B cell (primary cell): ENCODE results near the gene TTC21B. TPM values are rescaled to one million over a fixed set of nuclear protein-coding genes. Genes with fewer than 3 reads are reported as not detected.

Source experiments
- ATAC-seq: fragments of 200-7000 bp; cut with Tn5 transposase; one replicate; pipeline ENCODE4 v1.10.0; 2021; ENCODE audit warnings: low read depth, mild to moderate bottlenecking, moderate number of reproducible peaks, moderate library complexity
- CTCF ChIA-PET: fragments of 350-600 bp; sonication (Branson Sonifier 250); formaldehyde crosslinking; loops from one replicate; lab custom pipeline; 2021; ENCODE audit warnings: antibody characterized with exemption, inconsistent platforms; lab: Charles Lee
- POLR2A ChIA-PET: fragments of 350-600 bp; sonication (Branson Sonifier 250); formaldehyde crosslinking; loops from one replicate; lab custom pipeline; 2021; ENCODE audit warnings: antibody characterized with exemption; lab: Charles Lee
- DNase-seq: peaks from one replicate; pipeline ENCODE4 v3.0.0; 2013
- H2AFZ ChIP-seq: 2 replicates; pipeline ENCODE4 v1.6.1; 2012; ENCODE audit warnings: mild to moderate bottlenecking, low read depth, low read length; ENCODE audit not compliant: insufficient read depth, poor library complexity, severe bottlenecking
- H3K27ac ChIP-seq, 2 donors: 1 replicate in 1 of 2; 2 replicates in 1 of 2; pipeline ENCODE4 v1.5.1; 2012 to 2013; ENCODE audit warnings: low read length in 2 of 2, mild to moderate bottlenecking in 2 of 2, moderate library complexity in 1 of 2
- H3K27me3 ChIP-seq, 4 experiments: fragments of 200-600 bp in 1 of 4; sonication (generic) in 1 of 4; replicated peaks in 1 of 4; 1 replicate in 2 of 4; 2 replicates in 2 of 4; pipeline versions ENCODE4 v1.6.1 to v1.7.0; 2013 to 2016; ENCODE audit warnings: low read length in 3 of 4, mild to moderate bottlenecking in 2 of 4, mixed read lengths in 1 of 4, moderate library complexity in 1 of 4; ENCODE audit not compliant: insufficient read depth in 4 of 4, control insufficient read depth in 3 of 4; ENCODE audit errors: control extremely low read depth in 1 of 4
- H3K36me3 ChIP-seq, 2 experiments: replicated peaks in 1 of 2; 1 replicate in 1 of 2; 2 replicates in 1 of 2; pipeline versions ENCODE4 v1.6.1 to v1.7.1; 2013; ENCODE audit warnings: low read length in 1 of 2; ENCODE audit not compliant: insufficient read depth in 2 of 2, control insufficient read depth in 1 of 2; ENCODE audit errors: control extremely low read depth in 1 of 2, extremely low read depth in 1 of 2
- H3K4me1 ChIP-seq, 2 donors: fragments of 200-600 bp in 1 of 2; sonication (generic) in 1 of 2; 1 replicate in 1 of 2; 2 replicates in 1 of 2; pipeline versions ENCODE4 v1.5.1 to v1.6.1; 2013 to 2017; ENCODE audit warnings: low read length in 2 of 2; ENCODE audit not compliant: control insufficient read depth in 2 of 2, insufficient read depth in 2 of 2
- H3K4me2 ChIP-seq: replicated peaks from 2 replicates; pipeline ENCODE3; 2012; ENCODE audit warnings: mild to moderate bottlenecking, low read depth, low read length; ENCODE audit not compliant: poor library complexity, severe bottlenecking
- H3K4me3 ChIP-seq, 5 experiments: fragments of 200-600 bp in 1 of 5; sonication (generic) in 1 of 5; 1 replicate in 3 of 5; 2 replicates in 2 of 5; pipeline versions ENCODE4 v1.5.1 to v1.7.0; 2011 to 2016; ENCODE audit warnings: low read length in 4 of 5, mild to moderate bottlenecking in 4 of 5, low read depth in 2 of 5, control low read depth in 1 of 5, moderate library complexity in 1 of 5; ENCODE audit not compliant: insufficient read depth in 1 of 5; ENCODE audit errors: control extremely low read depth in 1 of 5, extremely low read depth in 1 of 5
- H3K79me2 ChIP-seq: fragments of 200-600 bp; sonication (generic); one replicate; pipeline ENCODE4 v1.6.0; 2016; ENCODE audit warnings: low read length; ENCODE audit not compliant: control insufficient read depth, insufficient read depth
- H3K9ac ChIP-seq: fragments of 200-600 bp; sonication (generic); 2 replicates; pipeline ENCODE4 v1.6.1; 2017; ENCODE audit warnings: mild to moderate bottlenecking, low read length, moderate library complexity
- H3K9me3 ChIP-seq, 3 donors: one replicate each; pipeline versions ENCODE4 v1.6.1 to v1.7.1; 2013; ENCODE audit warnings: low read length in 2 of 3; ENCODE audit not compliant: control insufficient read depth in 2 of 3, insufficient read depth in 1 of 3; ENCODE audit errors: control extremely low read depth in 1 of 3
- H4K20me1 ChIP-seq: 2 replicates; pipeline ENCODE4 v1.6.0; 2012; ENCODE audit warnings: mild to moderate bottlenecking, low read length; ENCODE audit not compliant: insufficient read depth, control insufficient read depth, poor library complexity, severe bottlenecking
- H3K27ac Mint-ChIP-seq: one replicate; pipeline ENCODE4 v1.8.0; 2021; ENCODE audit warnings: mixed read lengths
- H3K27me3 Mint-ChIP-seq: one replicate; pipeline ENCODE4 v1.8.0; 2021; ENCODE audit warnings: mixed read lengths
- H3K4me1 Mint-ChIP-seq: one replicate; pipeline ENCODE4 v1.8.0; 2021; ENCODE audit warnings: mixed read lengths
- H3K4me3 Mint-ChIP-seq: one replicate; pipeline ENCODE4 v1.8.0; 2021; ENCODE audit warnings: mixed read lengths
- H3K9me3 Mint-ChIP-seq: one replicate; pipeline ENCODE4 v1.8.0; 2022; ENCODE audit warnings: mixed read lengths; ENCODE audit not compliant: insufficient read depth
- CTCF ChIP-seq: fragments of 200-600 bp; IDR thresholded peaks from one replicate; pipeline ENCODE4 v1.8.0; 2022; ENCODE audit warnings: antibody characterized with exemption, mild to moderate bottlenecking
- EZH2 ChIP-seq: IDR thresholded peaks from 2 replicates; pipeline ENCODE4 v1.6.1; 2012; ENCODE audit warnings: borderline replicate concordance, low read depth, mild to moderate bottlenecking, moderate library complexity, low read length; ENCODE audit not compliant: insufficient read depth, poor library complexity, severe bottlenecking
- WGBS: methylation state at CpG from one replicate; pipeline ENCODE4 v1.1.5; 2013; ENCODE audit warnings: missing lambda C conversion rate; ENCODE audit not compliant: insufficient coverage; 5-methylcytosine and 5-hydroxymethylcytosine counted together
- intact Hi-C: fragments of 100-400 bp; cut with micrococcal nuclease; formaldehyde crosslinking; loops from one replicate; pipeline ENCODE4 v1.10.0; 2022
- polyA plus RNA-seq: library from polyadenylated mRNA; depleted of rRNA; stranded (reverse); fragments of >200 nt; gene quantifications from 2 replicates; pipeline ENCODE4 v1.2.3, GENCODE V29; 2012
- total RNA-seq, 2 donors: library from RNA; stranded (reverse); fragments of 120-200 nt in 1 of 2; gene quantifications; 1 replicate in 1 of 2; 2 replicates in 1 of 2; pipeline versions ENCODE4 v1.2.3 to v1.2.4, GENCODE V29; 2013 to 2022

The TTC21B gene
- total and polyA plus RNA-seq, 2 donors (not counting 1 experiment from before 2014, with no cell fraction given): 11.5 to 41.5 TPM

- intact Hi-C loops: loop anchor here (5.0 to 10.0 kb wide), 3 partner anchors 55 to 880 kb away; no protein-coding TSS in a partner anchor
- TF ChIP-seq CTCF: no peak
- no peak for TF ChIP-seq EZH2
- Histone ChIP-seq H3K4me2 (no peak overlapping the region), H3K4me3 (no peak overlapping the region), H3K79me2 (no peaks in the 10 kb centered on the region), H3K4me1 (peaks cover 0 to 4% of the 10 kb centered on the region in 2 donors), H3K27me3 (no peaks in the 10 kb centered on the region), H3K9me3 (no peaks in the 10 kb centered on the region), H4K20me1 (no peaks in the 10 kb centered on the region), H3K36me3 (peaks cover 2 to 3% of the 10 kb centered on the region in 2 experiments), H3K9ac (no peak overlapping the region), H3K27ac (no peak overlapping the region), H2AFZ (no peak overlapping the region)
- Mint-ChIP-seq H3K4me3 (no peak overlapping the region), H3K27me3 (no peaks in the 10 kb centered on the region), H3K27ac (no peak overlapping the region), H3K4me1 (peaks cover 3% of the 10 kb centered on the region), H3K9me3 (no peaks in the 10 kb centered on the region)
- ATAC-seq (no peak), DNase-seq (no peak)
- WGBS: 95% methylated on average over 4 of the region's 5 CpGs
- POLR2A ChIA-PET: no interaction called here
- CTCF ChIA-PET: interaction anchor here (1.1 to 5.6 kb wide), 3 partner anchors 256 to 856 kb away, joined by 3 to 133 read pairs (median 4); partner anchors contain the start of gene SCN1A
These were observed 81.3 kb downstream of the TTC21B start for GRCh38 chr2:165872101-165872791.

GRCh38 chr2:165871025-165871424, 82.6 kb downstream of the TTC21B start:
- Histone ChIP-seq H3K27ac (no peak overlapping the region), H2AFZ (no peak overlapping the region), H3K79me2 (no peaks in the 10 kb centered on the region), H4K20me1 (no peaks in the 10 kb centered on the region), H3K36me3 (peaks cover 2 to 6% of the 10 kb centered on the region in 2 experiments), H3K27me3 (no peaks in the 10 kb centered on the region), H3K9me3 (no peaks in the 10 kb centered on the region), H3K9ac (no peak overlapping the region), H3K4me1 (peaks cover 0 to 4% of the 10 kb centered on the region in 2 donors), H3K4me3 (no peak overlapping the region), H3K4me2 (no peak overlapping the region)
- ChIA-PET CTCF (interaction anchor here (1.1 to 5.6 kb wide), 2 partner anchors 468 to 854 kb away, joined by 4 to 133 read pairs; no protein-coding TSS in a partner anchor), POLR2A (no interaction called here)
- intact Hi-C loops: loop anchor here (5.0 to 10.0 kb wide), 3 partner anchors 54 to 879 kb away; no protein-coding TSS in a partner anchor
- no peak for DNase-seq
- no peak for ATAC-seq
- no peaks in the 10 kb centered on the region for H3K27me3 Mint-ChIP-seq
- no peak overlapping the region for H3K27ac Mint-ChIP-seq
- H3K4me1 Mint-ChIP-seq: peaks cover 3% of the 10 kb centered on the region
- TF ChIP-seq EZH2 (no peak), CTCF (no peak)
- no peak overlapping the region for H3K4me3 Mint-ChIP-seq
- 100% methylated on average over 2 of the region's 2 CpGs for WGBS
- H3K9me3 Mint-ChIP-seq: no peaks in the 10 kb centered on the region
